Liver (tissue), 9 donors: ENCODE measurements around the gene NOS1AP. TPM values are rescaled to one million over a fixed set of nuclear protein-coding genes. Genes with fewer than 3 reads are reported as not detected.

Source experiments
- DNase-seq: peaks from one replicate; pipeline ENCODE4 v3.0.0-alpha.2; 2017; ENCODE audit warnings: low spot score
- H3K27ac ChIP-seq, 2 donors: one replicate each; pipeline ENCODE4 v1.7.0; 2013; ENCODE audit warnings: inconsistent platforms in 2 of 2, low read length in 2 of 2, control low read depth in 1 of 2, low read depth in 1 of 2, mild to moderate bottlenecking in 1 of 2
- H3K27me3 ChIP-seq, 4 donors: one replicate each; pipeline versions ENCODE4 v1.6.1 to v1.7.0; 2013; ENCODE audit warnings: low read length in 3 of 4, inconsistent platforms in 1 of 4, mild to moderate bottlenecking in 1 of 4, moderate library complexity in 1 of 4; ENCODE audit not compliant: control insufficient read depth in 4 of 4, insufficient read depth in 4 of 4
- H3K36me3 ChIP-seq, 4 donors: one replicate each; pipeline versions ENCODE4 v1.6.1 to v1.7.0; 2013; ENCODE audit warnings: low read length in 3 of 4, mild to moderate bottlenecking in 3 of 4, low read depth in 1 of 4, moderate library complexity in 1 of 4; ENCODE audit not compliant: control insufficient read depth in 4 of 4, insufficient read depth in 3 of 4
- H3K4me1 ChIP-seq, 4 donors: one replicate each; pipeline versions ENCODE4 v1.6.1 to v1.7.0; 2013; ENCODE audit warnings: low read length in 3 of 4, mild to moderate bottlenecking in 3 of 4, moderate library complexity in 1 of 4; ENCODE audit not compliant: control insufficient read depth in 4 of 4, insufficient read depth in 4 of 4
- H3K4me3 ChIP-seq, 3 donors: one replicate each; pipeline versions ENCODE4 v1.6.1 to v1.7.0; 2013; ENCODE audit warnings: low read length in 3 of 3, control low read depth in 1 of 3, low read depth in 1 of 3, mild to moderate bottlenecking in 1 of 3
- H3K9ac ChIP-seq, 2 donors: one replicate each; pipeline ENCODE4 v1.7.0; 2013; ENCODE audit warnings: low read length in 2 of 2, mild to moderate bottlenecking in 2 of 2, moderate library complexity in 2 of 2, control low read depth in 1 of 2, low read depth in 1 of 2
- H3K9me3 ChIP-seq, 4 donors: one replicate each; pipeline versions ENCODE4 v1.6.1 to v1.7.0; 2013; ENCODE audit warnings: low read length in 3 of 4; ENCODE audit not compliant: control insufficient read depth in 4 of 4
- CTCF ChIP-seq: fragments of 150-350 bp; IDR thresholded peaks from 2 replicates; pipeline ENCODE4 v1.5.1; 2017; ENCODE audit warnings: improper control_type of control experiment, low read depth, low read length; ENCODE audit not compliant: missing input control
- EGR1 ChIP-seq, 2 donors: IDR thresholded peaks; 2 replicates each; pipeline ENCODE4 v1.6.1; 2016 to 2018; ENCODE audit warnings: antibody characterized with exemption in 2 of 2, low read depth in 2 of 2
- FOXA1 ChIP-seq: IDR thresholded peaks from 2 replicates; pipeline ENCODE4 v1.6.1; 2016; ENCODE audit warnings: antibody characterized with exemption
- FOXA2 ChIP-seq: IDR thresholded peaks from 2 replicates; pipeline ENCODE4 v1.6.1; 2016; ENCODE audit warnings: antibody characterized with exemption
- GABPA ChIP-seq, 2 donors: IDR thresholded peaks in 1 of 2; conservative IDR thresholded peaks in 1 of 2; 2 replicates each; pipeline ENCODE4 v1.6.1; 2016; ENCODE audit warnings: antibody characterized with exemption in 2 of 2, mild to moderate bottlenecking in 1 of 2, moderate library complexity in 1 of 2
- HNF4A ChIP-seq, 2 donors: conservative IDR thresholded peaks; 2 replicates each; pipeline ENCODE4 v1.6.1; 2016; ENCODE audit warnings: antibody characterized with exemption in 2 of 2, mild to moderate bottlenecking in 2 of 2
- HNF4G ChIP-seq: IDR thresholded peaks from 2 replicates; pipeline ENCODE4 v1.6.1; 2016; ENCODE audit warnings: antibody characterized with exemption
- JUND ChIP-seq, 2 donors: IDR thresholded peaks; 2 replicates each; pipeline ENCODE4 v1.6.1; 2016; ENCODE audit warnings: antibody characterized with exemption in 2 of 2
- NR2F2 ChIP-seq: IDR thresholded peaks from 2 replicates; pipeline ENCODE4 v1.6.1; 2016; ENCODE audit warnings: antibody characterized with exemption
- RAD21 ChIP-seq, 2 donors: IDR thresholded peaks; 2 replicates each; pipeline ENCODE4 v1.6.1; 2016; ENCODE audit warnings: antibody characterized with exemption in 2 of 2, mild to moderate bottlenecking in 2 of 2
- REST ChIP-seq: IDR thresholded peaks from 2 replicates; pipeline ENCODE4 v1.6.1; 2016; ENCODE audit warnings: antibody characterized with exemption, mild to moderate bottlenecking
- RXRA ChIP-seq, 2 donors: IDR thresholded peaks; 2 replicates each; pipeline ENCODE4 v1.6.1; 2017 to 2018; ENCODE audit warnings: antibody characterized with exemption in 2 of 2, mild to moderate bottlenecking in 1 of 2
- SP1 ChIP-seq: IDR thresholded peaks from 2 replicates; pipeline ENCODE4 v1.6.1; 2018; ENCODE audit warnings: antibody characterized with exemption, mild to moderate bottlenecking
- TAF1 ChIP-seq: conservative IDR thresholded peaks from 2 replicates; pipeline ENCODE4 v1.6.1; 2016; ENCODE audit warnings: antibody characterized with exemption, mild to moderate bottlenecking
- YY1 ChIP-seq: IDR thresholded peaks from 2 replicates; pipeline ENCODE4 v1.6.1; 2016; ENCODE audit warnings: antibody characterized with exemption, mild to moderate bottlenecking
- ZBTB33 ChIP-seq: IDR thresholded peaks from 2 replicates; pipeline ENCODE4 v1.6.1; 2016; ENCODE audit warnings: antibody characterized with exemption
- WGBS: extraction: QIAGEN DNeasy Blood & Tissue Kit; methylation state at CpG from one replicate; pipeline ENCODE4 v1.1.7; 2013; 5-methylcytosine and 5-hydroxymethylcytosine counted together
- polyA plus RNA-seq, 2 donors: library from polyadenylated mRNA; stranded (reverse) in 1 of 2; unstranded in 1 of 2; fragments of 200-250 nt in 1 of 2; fragments of >200 nt in 1 of 2; fragmentation: Nextera tagmentation in 1 of 2; extraction: Ambion mirVana in 1 of 2; gene quantifications; one replicate each; pipeline versions ENCODE4 v1.2.1 to v1.2.3, GENCODE V29; 2013 to 2015
- total RNA-seq, 2 donors: library from RNA; depleted of rRNA; stranded (reverse); fragments of >200 nt; gene quantifications; one replicate each; pipeline ENCODE4 v1.2.3, GENCODE V29; 2014
- TF ChIP-seq, protein P1 (sequence below): IDR thresholded peaks from 2 replicates; pipeline ENCODE4 v1.6.1; 2016; ENCODE audit warnings: antibody characterized with exemption
- TF ChIP-seq, protein P2 (sequence below): IDR thresholded peaks from 2 replicates; pipeline ENCODE4 v1.6.1; 2016; ENCODE audit warnings: antibody characterized with exemption
- donor health status: healthy.
- donor health status: healthy.
- donor health status: healthy.
- donor health status: healthy.
- donor health status: healthy.

NOS1AP gene
- total and polyA plus RNA-seq, 4 donors = 1.4 to 13.0 (median 4.5) TPM

DNA sequence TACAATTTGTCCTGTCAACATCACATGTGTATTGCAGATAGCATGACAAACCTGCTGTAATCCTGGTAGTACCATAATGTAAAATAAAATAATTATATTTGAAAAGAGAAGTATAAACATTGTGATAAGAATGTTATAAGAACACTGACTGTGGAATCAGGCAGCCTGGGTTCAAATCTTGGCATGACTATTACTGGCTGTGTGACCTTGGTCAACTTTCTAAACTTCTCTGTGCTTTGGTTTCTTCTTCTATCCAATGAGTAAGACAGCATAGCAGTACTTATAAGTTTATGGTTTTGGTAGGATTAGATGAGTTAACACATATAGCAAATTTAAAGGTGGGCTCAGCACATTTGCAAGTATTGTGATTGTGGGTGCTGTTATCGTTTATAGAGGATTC is 147.1 kb downstream of the NOS1AP start:
- DNase-seq = no peak
- no peaks in the 10 kb centered on the region for H3K9me3 ChIP-seq
- no peak overlapping the region for H3K9ac ChIP-seq
- H3K4me1 ChIP-seq = peaks cover 12 to 33% (median 26%) of the 10 kb centered on the region in 4 donors
- no peaks in the 10 kb centered on the region for H3K27me3 ChIP-seq
- H3K4me3 ChIP-seq = no peak overlapping the region
- TF ChIP-seq NR2F2 = no peak
- no peak for TF ChIP-seq TAF1
- TF ChIP-seq GABPA (IDR thresholded peaks at IDR 0.05 in 1 of 2, conservative IDR thresholded peaks at IDR 0.05 in 1 of 2) = no peak
- no peak for TF ChIP-seq ZBTB33
- TF ChIP-seq FOXA1 = no peak
- TF ChIP-seq HNF4G = no peak
- no peak for TF ChIP-seq RXRA (IDR thresholded peaks at IDR 0.05)
- TF ChIP-seq HNF4A (conservative IDR thresholded peaks at IDR 0.05) = no peak
- no peak for TF ChIP-seq RAD21 (IDR thresholded peaks at IDR 0.05)
- no peak for TF ChIP-seq YY1
- TF ChIP-seq, protein P1, sequence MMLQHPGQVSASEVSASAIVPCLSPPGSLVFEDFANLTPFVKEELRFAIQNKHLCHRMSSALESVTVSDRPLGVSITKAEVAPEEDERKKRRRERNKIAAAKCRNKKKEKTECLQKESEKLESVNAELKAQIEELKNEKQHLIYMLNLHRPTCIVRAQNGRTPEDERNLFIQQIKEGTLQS = no peak
- TF ChIP-seq EGR1 (IDR thresholded peaks at IDR 0.05; ENCODE audit: low read depth in 2 of 2) = no peak
- no peak for TF ChIP-seq REST
- TF ChIP-seq, protein P2, sequence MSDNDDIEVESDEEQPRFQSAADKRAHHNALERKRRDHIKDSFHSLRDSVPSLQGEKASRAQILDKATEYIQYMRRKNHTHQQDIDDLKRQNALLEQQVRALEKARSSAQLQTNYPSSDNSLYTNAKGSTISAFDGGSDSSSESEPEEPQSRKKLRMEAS = no peak
- TF ChIP-seq FOXA2 = no peak
- no peak for TF ChIP-seq SP1
- TF ChIP-seq JUND (IDR thresholded peaks at IDR 0.05) = no peak
- 97% methylated on average over 1 of the region's 1 CpG for WGBS
- no peak overlapping the region for H3K27ac ChIP-seq
- H3K36me3 ChIP-seq = no peaks in the 10 kb centered on the region

DNA sequence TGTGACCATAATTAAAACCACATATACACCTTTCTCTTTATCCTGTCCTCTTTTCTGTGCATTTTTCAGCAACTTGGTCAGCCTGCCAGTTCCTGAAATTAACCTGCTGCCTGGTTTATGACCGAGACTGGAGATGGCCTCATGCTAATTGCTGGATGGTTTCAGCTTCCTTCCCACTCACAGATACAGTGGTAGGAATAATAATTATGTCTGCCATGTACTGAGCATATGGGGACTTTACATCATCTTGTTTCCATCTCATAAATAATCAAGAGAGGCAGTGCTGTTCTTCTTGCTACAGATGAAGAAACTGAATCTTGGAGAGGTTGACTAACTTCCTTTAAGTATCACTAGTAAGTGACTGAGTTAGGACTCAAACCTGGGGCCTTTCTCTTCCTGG is 148.2 kb downstream of the NOS1AP start:
- H3K9me3 ChIP-seq = no peaks in the 10 kb centered on the region
- H3K9ac ChIP-seq = no peak overlapping the region
- no peak for DNase-seq
- no peak for TF ChIP-seq TAF1
- no peak for TF ChIP-seq CTCF
- no peak for TF ChIP-seq ZBTB33
- H3K36me3 ChIP-seq = no peaks in the 10 kb centered on the region
- no peak overlapping the region for H3K27ac ChIP-seq
- WGBS = 83% methylated on average over 1 of the region's 1 CpG
- no peaks in the 10 kb centered on the region for H3K27me3 ChIP-seq
- no peak overlapping the region for H3K4me3 ChIP-seq
- H3K4me1 ChIP-seq = peaks cover 9 to 26% (median 16%) of the 10 kb centered on the region in 4 donors
